Measurements from ENCODE around the gene C9orf50.
"Not testable (repeated sequence)": the region's sequence is repeated elsewhere in the genome, so short reads cannot be mapped to it uniquely, and the experiment has no call there.

Gene C9orf50

DNA sequence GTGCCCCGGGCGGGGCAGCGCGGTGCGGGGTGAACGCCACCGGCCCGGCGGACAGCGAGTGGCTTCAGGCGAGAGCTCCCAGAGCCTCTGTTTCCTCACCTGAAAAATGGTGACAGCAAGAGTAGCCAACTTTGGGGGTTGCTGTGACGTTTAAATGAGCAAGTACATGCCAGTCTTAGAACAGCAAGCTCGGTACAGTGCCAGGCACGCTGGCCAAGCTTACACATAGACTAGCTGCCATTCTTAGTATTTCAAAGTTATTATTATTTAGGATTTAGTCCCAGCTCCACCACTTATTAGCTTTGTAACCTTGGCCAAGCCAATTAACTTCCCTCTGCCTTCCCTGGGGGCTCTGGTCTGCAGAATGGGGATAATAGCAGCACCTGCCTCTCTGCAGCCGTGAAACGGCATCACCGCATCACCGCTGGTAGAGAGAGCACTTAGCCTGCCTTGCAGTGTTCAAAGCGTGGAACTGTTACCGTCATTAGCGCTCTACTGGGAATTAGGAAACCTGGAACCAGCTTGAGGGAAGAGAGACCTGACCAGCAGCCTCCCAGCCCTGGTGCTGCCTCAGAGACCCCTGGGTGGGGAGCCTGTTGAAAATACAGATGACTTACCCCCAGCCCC is at the start of gene C9orf50:
TSS of gene C9orf50 (minus strand) at position 433 of the 627 bp plus-strand sequence. CDS start 527 bp downstream, outside the sequence.
- DNase-seq, result no peak

- no peak for DNase-seq
These were observed 49.0 kb upstream of the C9orf50 start for GRCh38 chr9:129669946-129670345.

DNA sequence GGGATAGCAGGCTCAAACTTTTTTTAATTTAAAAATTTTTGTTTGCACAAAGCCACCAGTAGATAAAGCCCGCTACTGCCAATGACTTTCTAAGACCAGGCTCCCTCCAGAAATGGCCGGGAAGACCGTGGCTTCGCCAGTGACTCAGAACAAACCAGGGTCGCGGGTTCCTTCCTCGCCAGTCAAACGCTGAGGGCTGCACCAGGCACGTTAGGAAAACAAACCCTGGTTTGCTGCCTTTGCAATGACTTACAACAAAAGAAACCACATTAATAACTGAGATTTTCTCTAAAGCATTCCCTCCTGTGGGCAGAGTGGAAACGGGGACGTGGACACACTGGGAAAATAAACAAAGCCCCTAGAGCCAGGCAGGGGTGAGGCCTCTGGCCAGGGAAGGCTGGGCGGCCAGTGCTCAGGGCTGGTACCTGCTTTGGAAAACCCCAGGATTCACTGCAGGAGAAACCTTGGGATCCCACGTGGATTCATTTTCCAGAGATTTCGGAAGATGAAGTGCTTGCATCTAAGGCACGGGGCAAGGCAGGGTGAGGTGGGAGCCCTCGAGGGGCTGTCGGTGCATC is 48.3 kb upstream of the C9orf50 start:
- no peak for DNase-seq

- no peak for DNase-seq
These were observed 46.9 kb upstream of the C9orf50 start for GRCh38 chr9:129667850-129668249.

DNA sequence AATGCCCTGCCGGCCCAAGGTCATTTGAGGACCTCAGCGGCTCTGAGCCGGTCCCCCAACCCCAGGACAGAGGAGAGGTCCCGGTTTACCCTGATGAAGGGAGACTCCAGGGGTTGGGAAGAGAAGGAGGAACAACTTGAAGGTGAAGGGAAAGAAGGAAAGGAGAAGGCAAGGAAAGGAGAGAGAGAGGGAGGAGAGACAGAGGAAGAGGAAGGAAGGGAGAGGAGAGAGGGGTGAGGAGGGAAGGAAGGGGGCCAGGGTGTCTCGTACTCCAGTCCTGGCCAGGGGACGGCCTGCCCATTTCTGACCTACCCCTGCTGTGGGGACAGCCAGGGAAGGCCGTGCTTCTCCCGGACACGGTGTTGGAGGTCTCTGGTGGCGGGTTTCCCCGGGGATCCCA is 46.5 kb upstream of the C9orf50 start:
- no peak for DNase-seq

- DNase-seq, result no peak
These were observed 45.7 kb upstream of the C9orf50 start for GRCh38 chr9:129666575-129666974.

DNA sequence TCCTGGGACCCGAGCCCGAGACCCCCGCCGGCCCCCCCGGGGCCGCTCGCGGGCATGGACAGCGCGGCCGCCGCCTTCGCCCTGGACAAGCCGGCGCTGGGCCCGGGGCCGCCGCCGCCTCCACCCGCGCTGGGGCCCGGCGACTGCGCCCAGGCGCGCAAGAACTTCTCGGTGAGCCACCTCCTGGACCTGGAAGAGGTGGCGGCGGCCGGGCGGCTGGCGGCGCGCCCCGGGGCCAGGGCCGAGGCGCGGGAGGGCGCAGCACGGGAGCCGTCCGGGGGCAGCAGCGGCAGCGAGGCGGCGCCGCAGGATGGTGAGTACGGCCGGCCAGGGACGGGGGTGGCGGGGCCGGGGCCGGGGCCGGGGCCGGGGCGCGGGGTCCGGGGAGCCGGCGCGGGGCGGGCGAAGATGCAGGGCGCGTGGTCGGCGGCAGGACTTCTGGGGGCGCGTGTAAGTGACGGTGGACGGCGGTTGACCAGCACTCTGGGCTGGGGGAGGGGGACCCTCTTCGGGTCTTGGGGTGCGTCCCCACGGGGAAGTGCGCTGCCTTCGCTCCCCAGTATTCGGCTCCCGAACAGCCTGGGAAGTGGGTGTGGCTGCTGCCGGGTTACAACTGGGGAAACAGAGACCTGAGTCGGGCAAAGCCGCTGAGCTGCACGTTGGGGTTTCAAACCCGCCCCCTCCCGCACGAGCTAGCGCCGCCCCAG is 45.1 kb upstream of the C9orf50 start:
- no peak for DNase-seq

DNA sequence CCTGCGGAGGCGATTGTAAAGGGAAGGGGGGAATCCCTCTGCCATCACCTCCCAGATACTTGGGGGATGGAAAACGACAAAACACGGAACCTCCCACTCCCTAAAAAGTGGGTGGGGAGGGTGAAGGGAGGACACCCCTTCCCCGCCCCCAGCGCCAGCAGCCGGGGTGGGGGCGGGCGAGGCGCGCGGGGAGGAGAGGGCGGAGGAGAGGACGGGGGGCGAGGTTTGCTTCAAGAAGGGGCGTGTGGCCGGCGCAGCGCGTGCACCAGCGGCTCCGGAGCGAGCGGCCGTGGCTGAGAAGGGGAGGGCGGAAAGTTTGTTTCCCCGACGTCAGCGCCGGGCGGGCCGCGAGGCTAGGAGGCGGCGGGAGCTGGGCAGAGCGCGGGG is 44.5 kb upstream of the C9orf50 start, which contains the start of gene PRRX2:
TSS of gene PRRX2 (plus strand) at position 259 of the 387 bp plus-strand sequence. CDS start 221 bp downstream, outside the sequence.
- DNase-seq, result no peak

GRCh38 chr9:129664746-129665388 is 44.0 kb upstream of the C9orf50 start:
- no peak for DNase-seq

- not testable (repeated sequence) for DNase-seq
These were observed 41.3 kb upstream of the C9orf50 start for GRCh38 chr9:129662239-129662638.

GRCh38 chr9:129661029-129661428 is 40.1 kb upstream of the C9orf50 start:
- DNase-seq, result no peak

GRCh38 chr9:129656795-129657390 is 36.0 kb upstream of the C9orf50 start:
- DNase-seq, result no peak

DNA sequence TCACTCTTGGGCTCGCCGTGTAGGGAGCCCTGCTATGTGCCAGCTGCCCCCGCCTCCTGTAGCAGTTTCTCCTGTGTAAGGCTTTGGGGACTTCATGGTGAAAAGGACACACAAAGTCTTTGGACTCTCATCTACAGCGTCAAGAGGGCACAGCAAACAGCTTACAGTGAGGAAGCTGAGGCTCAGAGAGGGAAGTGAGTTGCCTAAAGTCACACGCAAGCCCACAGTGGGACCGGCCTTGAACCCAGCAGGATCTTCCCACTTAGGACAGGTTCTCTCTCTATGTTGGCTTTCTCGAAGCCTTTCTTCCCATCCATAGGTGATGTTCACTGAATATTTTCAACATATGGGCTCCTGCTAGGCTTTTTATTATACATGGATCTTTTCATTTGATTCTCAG is 34.8 kb upstream of the C9orf50 start:
- no peak for DNase-seq

- DNase-seq, result no peak
These were observed 34.3 kb upstream of the C9orf50 start for GRCh38 chr9:129655154-129655553.

DNA sequence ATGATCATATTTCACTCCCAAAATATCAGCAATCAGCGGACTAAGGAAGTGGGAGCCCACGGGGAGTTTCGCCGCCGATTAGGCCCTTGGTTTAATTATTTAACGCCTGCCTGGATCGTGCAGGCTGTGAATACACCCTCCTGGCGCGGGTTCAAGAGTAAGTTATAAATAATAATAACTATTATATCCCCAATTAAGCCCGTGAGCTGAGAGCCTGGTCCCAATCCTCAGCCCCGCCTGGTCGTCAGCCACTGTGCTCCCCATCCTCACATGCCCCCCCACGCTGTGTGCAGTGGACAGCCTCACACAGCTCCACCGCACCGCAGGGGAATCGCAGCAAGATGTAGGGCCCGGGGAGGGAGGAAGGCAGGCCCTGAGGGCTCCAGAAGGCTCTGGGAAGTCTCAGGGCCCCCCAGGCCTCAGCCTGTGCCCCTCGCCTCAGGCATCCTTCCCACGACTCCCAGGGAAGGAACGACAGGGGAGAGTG is 33.7 kb upstream of the C9orf50 start:
- no peak for DNase-seq

GRCh38 chr9:129653823-129654553 is 33.1 kb upstream of the C9orf50 start:
- no peak for DNase-seq

GRCh38 chr9:129650680-129651235 is 29.9 kb upstream of the C9orf50 start:
- DNase-seq, result no peak

DNA sequence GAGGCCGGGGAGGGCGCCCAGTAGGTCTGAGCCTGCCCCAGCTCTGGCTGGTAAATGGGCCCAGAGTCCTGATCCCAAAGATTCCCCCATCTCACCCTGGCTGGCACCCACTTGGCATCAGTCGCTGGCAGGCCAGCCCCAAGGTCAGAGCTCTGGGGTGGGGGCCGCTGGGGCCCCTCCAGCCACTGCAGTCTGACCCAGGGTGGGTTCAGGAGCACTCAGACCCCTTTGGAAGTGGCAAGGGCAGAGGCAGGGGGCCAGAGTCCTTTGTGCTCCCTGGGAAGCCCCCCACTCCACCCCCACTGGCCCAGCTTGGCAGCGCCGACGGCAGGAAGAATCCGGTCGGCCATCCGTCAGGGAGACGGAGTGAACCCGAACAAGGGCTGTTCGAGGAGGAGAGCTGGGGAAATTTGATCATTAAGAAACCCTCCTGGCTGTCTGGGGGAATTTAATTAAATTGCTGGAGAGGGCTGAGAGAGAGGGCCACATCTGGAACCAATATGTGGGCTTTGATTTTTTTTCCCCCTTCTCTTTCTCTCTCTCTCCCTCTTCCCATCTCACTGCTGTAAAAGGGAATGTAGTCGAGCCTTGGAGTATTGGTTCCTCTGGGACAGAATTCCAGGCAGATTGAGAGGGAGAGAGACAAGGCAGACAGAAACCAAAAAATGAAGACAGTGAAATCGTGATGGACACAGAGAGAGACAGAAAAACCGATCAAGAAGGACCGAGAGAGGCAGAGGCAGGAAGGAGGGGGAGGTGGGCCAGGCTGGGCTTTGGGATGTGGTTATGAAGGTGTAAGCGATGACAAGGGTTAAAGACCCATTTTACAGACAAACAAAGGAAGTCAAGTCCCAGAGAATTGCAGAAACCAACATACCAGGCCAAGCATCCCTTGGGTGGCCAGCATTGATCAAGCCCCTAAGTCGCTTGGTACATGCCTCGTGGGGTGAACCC is 29.1 kb upstream of the C9orf50 start:
- DNase-seq, result no peak

DNA sequence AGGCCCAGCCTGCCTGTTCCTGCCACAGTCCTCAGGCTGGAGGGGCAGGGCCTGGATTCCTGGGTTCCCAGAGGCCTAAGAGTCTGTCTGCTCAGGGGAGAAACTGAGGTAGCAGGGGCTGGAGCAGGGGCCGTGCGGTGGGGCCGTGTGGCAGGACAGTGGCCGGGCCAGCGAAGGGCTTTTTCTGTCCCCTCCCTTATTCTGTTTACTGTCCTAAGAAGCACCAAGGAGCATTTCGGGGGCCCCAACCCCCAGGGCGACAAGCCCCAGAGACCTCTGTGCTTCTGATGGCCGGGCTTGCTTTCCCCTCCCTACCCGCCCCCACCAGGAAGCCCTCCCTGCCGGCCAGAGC is 27.8 kb upstream of the C9orf50 start:
- DNase-seq, result no peak

DNA sequence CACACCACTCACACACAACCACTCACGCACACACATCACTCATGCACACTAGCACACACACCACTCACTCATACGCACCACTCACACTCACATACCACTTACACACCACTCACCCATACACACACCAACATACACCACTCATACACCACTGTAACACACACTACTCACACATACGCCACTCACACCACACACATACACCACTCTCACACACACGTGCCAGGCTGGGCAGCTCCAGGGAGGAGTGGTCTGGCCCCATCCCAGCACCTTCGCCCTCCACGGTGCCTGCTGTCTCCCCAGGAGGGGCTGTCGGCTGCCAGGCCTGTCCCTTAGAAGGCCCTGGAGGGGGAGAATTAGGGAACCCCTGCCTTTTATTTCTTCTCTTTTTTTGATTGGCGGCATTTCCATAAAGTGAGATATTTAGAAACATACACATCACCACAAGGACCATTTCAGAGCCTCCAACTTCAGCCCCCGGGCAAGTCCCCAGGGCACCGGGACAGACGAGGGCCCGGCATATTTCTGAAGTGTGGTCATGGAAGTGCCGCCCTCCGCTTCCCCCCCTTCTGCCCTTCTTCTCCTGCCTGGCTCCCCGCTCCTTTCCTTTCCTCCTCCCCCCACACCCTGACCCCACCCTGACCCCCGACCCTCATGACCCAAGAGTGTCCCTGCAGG is 27.3 kb upstream of the C9orf50 start:
- no peak for DNase-seq
